Retinal pigment epithelial cell (primary cell): Measurements from ENCODE around the gene ARHGAP25.

Experiments
- DNase-seq: peaks from one replicate; pipeline ENCODE4 v3.0.0-alpha.2; 2010; ENCODE audit warnings: low read depth
- H3K4me3 ChIP-seq: 2 replicates; pipeline ENCODE4 v1.5.1; 2011; ENCODE audit warnings: mild to moderate bottlenecking, low read length, control low read depth, moderate library complexity
- TF ChIP-seq, protein P1 (sequence below): conservative IDR thresholded peaks from 2 replicates; pipeline ENCODE4 v1.5.1; 2011; ENCODE audit warnings: low read depth, low read length, control low read depth, inconsistent platforms

The ARHGAP25 gene

DNA sequence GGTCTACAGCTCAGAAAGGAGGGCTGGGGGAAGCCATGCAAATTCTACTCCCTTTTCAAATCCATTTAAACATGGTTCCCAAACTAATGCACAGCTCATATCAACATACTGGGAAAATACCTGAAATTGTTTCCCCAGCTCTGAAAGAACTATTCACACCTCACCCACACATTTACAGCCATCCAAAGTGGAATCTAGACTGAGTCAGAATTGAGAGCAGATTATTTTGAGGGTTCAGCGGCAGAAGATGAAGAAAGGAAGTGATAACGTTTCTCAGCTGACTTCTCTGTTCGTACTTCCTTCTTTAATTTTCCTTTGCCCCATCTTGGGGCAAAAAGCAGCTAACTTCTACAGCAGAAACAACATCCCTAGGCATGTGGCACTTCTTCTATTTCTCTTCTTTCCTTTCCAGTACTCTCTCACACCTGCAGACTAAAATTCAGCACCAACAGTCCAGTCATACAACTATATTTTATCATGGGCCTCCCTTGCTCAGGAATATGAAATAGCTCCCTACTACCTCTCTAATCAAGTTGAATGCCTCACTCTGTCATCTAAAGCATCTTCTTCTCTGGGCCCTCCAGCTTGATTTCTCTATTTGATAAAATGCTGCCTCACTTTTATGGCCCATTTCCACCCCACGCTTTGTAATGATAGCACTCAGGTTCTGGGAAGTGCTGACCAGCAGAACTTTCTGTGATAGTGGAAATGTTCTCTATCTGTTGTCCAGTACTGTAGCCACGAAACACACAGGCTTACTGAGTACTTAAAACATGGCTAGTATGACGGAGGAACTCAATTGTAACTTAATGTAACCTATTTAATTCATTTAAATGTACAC lies 35.9 kb downstream of the ARHGAP25 start:
- no peak overlapping the region for H3K4me3 ChIP-seq
- TF ChIP-seq, protein P1, sequence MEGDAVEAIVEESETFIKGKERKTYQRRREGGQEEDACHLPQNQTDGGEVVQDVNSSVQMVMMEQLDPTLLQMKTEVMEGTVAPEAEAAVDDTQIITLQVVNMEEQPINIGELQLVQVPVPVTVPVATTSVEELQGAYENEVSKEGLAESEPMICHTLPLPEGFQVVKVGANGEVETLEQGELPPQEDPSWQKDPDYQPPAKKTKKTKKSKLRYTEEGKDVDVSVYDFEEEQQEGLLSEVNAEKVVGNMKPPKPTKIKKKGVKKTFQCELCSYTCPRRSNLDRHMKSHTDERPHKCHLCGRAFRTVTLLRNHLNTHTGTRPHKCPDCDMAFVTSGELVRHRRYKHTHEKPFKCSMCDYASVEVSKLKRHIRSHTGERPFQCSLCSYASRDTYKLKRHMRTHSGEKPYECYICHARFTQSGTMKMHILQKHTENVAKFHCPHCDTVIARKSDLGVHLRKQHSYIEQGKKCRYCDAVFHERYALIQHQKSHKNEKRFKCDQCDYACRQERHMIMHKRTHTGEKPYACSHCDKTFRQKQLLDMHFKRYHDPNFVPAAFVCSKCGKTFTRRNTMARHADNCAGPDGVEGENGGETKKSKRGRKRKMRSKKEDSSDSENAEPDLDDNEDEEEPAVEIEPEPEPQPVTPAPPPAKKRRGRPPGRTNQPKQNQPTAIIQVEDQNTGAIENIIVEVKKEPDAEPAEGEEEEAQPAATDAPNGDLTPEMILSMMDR, result no peak
- DNase-seq, result no peak

DNA sequence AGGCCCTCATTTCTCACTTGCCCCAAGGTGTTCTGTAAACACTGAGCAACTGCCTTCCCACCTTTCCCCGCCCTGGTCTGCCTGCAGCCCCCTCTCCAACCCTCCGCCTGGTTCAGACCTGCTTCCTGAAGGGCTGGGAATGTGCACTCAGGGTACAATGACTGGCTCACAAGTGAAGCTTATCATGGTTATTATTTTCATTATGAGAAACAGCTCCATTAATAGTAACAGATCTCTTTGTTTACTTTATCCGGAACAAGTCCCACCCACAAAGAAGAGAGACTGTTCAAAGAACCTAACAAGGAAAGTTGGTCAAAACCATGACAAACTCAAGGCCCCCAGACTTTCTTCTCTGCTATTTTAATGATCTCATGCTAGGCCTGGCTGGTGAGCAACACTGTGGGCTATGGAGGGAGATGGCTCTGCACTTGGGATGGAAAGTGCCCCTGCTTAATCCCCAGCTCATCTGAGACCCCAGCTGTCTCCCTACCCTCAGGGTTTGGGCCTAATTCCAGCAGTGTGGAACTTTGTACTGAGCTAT lies 36.7 kb downstream of the ARHGAP25 start:
- H3K4me3 ChIP-seq, result no peak overlapping the region
- TF ChIP-seq, protein P1, result no peak
- DNase-seq, result no peak

DNA sequence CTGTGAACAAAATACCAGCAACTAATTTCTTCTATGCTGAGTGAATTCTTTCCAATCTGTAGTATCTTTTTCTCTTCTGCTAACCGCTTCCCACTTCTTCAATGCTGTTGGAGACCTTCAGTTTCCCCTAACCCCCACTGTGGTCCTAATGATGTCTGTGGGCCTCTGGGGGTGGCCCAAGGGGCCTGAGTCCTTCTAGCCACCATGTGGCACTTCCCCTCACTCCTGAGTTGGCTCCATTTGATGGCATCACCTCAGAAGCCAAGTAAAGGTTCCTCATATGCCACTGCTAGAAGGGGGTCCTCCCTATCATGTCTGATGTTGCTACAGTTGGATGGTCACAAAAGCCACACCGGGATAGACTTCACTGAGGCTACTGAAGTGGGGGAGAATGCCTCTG lies 37.5 kb downstream of the ARHGAP25 start:
- TF ChIP-seq, protein P1, result no peak
- H3K4me3 ChIP-seq, result no peak overlapping the region
- DNase-seq, result no peak

DNA sequence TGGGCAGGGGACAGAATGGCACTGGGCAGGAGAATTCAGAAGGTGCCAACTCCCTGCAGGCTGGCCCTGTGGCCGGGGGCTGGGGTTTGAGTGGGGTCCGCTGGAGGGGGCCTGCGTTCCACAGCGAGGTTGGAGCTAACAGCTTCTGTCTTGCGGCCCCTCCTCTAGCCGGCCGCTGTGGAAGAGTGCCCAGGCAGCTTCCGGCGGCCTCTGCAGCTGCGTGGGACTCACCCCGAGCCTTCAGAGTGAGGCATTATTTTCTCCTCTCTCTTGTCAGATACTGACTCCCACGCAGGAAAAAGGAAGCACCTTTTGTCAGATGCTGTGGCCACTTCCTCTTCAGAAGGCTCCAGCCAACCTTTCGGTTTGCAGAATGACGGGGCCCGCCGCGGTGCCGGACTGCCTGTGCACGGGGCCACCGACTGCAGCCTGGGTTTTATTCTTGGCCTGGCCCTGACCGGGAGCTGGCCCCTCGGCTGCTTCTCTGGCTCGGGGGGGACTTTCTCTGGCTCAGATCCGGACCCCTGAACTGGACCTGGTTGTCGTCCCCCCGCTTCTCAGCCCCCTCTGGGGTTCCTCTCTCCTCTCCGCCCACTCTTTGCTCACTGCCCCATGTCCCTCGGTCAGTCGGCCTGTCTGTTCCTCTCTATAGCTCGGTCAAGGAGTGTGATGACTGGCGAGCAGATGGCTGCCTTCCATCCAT lies 40.1 kb downstream of the ARHGAP25 start:
- no peak for DNase-seq
- H3K4me3 ChIP-seq, result no peak overlapping the region
- TF ChIP-seq, protein P1, result no peak

DNA sequence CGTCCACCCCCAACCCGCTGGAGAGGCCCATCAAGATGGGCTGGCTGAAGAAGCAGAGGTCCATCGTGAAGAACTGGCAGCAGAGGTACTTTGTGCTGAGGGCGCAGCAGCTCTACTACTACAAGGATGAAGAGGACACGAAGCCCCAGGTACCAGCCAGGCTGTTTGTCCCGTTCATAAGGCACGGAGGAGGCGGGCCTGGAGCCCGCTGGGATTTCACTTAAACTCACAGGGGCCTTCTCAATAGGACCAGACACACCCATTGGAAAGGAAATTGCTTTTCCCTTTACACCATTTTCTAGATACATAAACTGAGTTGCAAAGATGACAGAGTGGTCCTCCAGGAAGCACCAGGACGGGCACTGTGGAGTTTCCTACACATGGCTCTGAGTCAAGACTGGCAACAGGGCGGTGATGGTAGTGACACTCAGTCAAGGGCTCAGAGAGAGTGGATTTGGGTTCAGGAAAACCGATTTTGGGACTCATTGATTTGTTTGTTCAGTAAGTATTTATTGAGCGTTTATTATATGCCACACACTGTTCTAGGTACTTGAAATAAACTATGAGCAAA lies 40.7 kb downstream of the ARHGAP25 start:
- H3K4me3 ChIP-seq, result no peak overlapping the region
- TF ChIP-seq, protein P1, result no peak
- no peak for DNase-seq

DNA sequence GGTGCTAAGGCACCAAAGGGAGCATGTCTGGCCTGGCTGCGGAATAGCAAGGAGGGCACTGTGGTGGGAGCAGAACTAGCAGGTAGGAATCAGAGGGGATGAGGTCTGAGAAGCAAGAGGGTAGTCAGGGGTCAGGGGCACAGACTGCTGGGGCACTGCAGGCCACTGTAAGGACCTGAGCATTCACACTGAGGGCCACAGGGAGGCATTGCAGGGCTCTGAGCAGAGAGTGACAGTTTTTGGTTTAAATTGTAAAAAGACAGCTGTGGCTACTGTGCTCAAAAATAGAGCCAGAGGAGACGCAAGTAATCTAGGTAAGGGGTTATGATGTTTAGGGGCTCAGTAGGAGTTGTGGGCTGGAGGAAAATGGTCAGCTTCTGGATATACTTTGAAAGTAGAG lies 41.5 kb downstream of the ARHGAP25 start:
- H3K4me3 ChIP-seq, result no peak overlapping the region
- TF ChIP-seq, protein P1, result peak; percentile 6
- no peak for DNase-seq
